ENCODE measurements around the gene TMEM201. TPM values are rescaled to one million over a fixed set of nuclear protein-coding genes. Genes with fewer than 3 reads are reported as not detected.

Gene TMEM201
- total and polyA plus RNA-seq, 2 of the 13 experiments (the other 11 are each of a cell fraction or from before 2014, with no cell fraction given) = 1.5 to 8.2 TPM

- no peak for DNase-seq (ENCODE audit: low spot score)
- peaks cover 0 to 12% of the 10 kb centered on the region in 2 experiments; a peak in 3 of 5 replicates for H3K27me3 ChIP-seq (ENCODE audit: control insufficient read depth in 1 of 2, insufficient read depth in 2 of 2, low read length in 2 of 2)
- FAIRE-seq = no peak
- H3K9ac ChIP-seq (ENCODE audit: insufficient read depth, low read depth, low read length) = no peak overlapping the region
- CTCF ChIA-PET (ENCODE audit: low intra/inter-chr PET ratio, low total read pairs) = no interaction called here
- intact Hi-C loops (cut with micrococcal nuclease; ENCODE audit: unreplicated experiment) = no loop called here
- H3K27ac ChIP-seq (ENCODE audit: extremely low read length, insufficient read depth, low read length) = no peak overlapping the region
- H3K36me3 ChIP-seq (replicated peaks in 1 of 2; ENCODE audit: control insufficient read depth in 1 of 2, insufficient read depth in 2 of 2, low read length in 2 of 2) = no peaks in the 10 kb centered on the region
- H3K4me3 ChIP-seq (replicated peaks in 1 of 3; ENCODE audit: insufficient read depth in 1 of 3, low read depth in 2 of 3, low read length in 3 of 3) = no peak overlapping the region
- no TSS peak for BruUV-seq (replicated peaks)
- H2AFZ ChIP-seq (ENCODE audit: low read length) = no peak overlapping the region
- no peaks in the 10 kb centered on the region for H3K79me2 ChIP-seq (ENCODE audit: insufficient read depth, low read length)
- no peaks in the 10 kb centered on the region for H4K20me1 ChIP-seq (ENCODE audit: insufficient read depth, low read length)
- 40% methylated on average over 6 of the region's 6 CpGs for WGBS (ENCODE audit: low lambda C conversion rate)
- in situ Hi-C loops (cut with HindIII; ENCODE audit: extremely low pct_ligation_motif_present, low pct_unique_long_range_greater_than_20kb) = no loop called here
- H3K4me1 ChIP-seq (ENCODE audit: insufficient read depth, low read length) = peaks cover 14% of the 10 kb centered on the region
- no peak overlapping the region for H3K4me2 ChIP-seq (ENCODE audit: low read depth, low read length)
- POLR2A ChIA-PET = no interaction called here
- no peak for ATAC-seq
- no peaks in the 10 kb centered on the region for H3K9me3 ChIP-seq (ENCODE audit: low read length)
- TF ChIP-seq AHDC1 (CRISPR knock-in tag; IDR thresholded peaks at IDR 0.05; ENCODE audit: borderline replicate concordance) = no peak
- no peak for TF ChIP-seq ZBTB3 (CRISPR knock-in tag; IDR thresholded peaks at IDR 0.05; ENCODE audit: borderline replicate concordance, low read depth)
- TF ChIP-seq ZNF441 (CRISPR knock-in tag; IDR thresholded peaks at IDR 0.05; ENCODE audit: borderline replicate concordance) = no peak
- TF ChIP-seq PAF1 (CRISPR knock-in tag; IDR thresholded peaks at IDR 0.05) = no peak
- TF ChIP-seq FOXA1 (IDR thresholded peaks at IDR 0.05) = no peak
- no peak for TF ChIP-seq FOXA1 (CRISPR knock-in tag; IDR thresholded peaks at IDR 0.05)
- TF ChIP-seq ZNF674 (CRISPR knock-in tag; IDR thresholded peaks at IDR 0.05; ENCODE audit: low read depth) = no peak
- no peak for TF ChIP-seq ZNF143 (CRISPR knock-in tag; IDR thresholded peaks at IDR 0.05)
- no peak for TF ChIP-seq ZNF281 (CRISPR knock-in tag; IDR thresholded peaks at IDR 0.05; ENCODE audit: borderline replicate concordance)
- no peak for TF ChIP-seq NR2F2 (IDR thresholded peaks at IDR 0.05; ENCODE audit: borderline replicate concordance, low read depth)
- no peak for TF ChIP-seq STAT5B (CRISPR knock-in tag; IDR thresholded peaks at IDR 0.05)
- TF ChIP-seq ZNF34 (CRISPR knock-in tag; IDR thresholded peaks at IDR 0.05; ENCODE audit: borderline replicate concordance) = no peak
Measured at GRCh38 chr1:9633493-9633892, 44.8 kb downstream of the TMEM201 start.
